Activated T-cell treated with anti-CD3 and anti-CD28 coated beads for 4 hours (primary cell): Measurements from ENCODE around the gene SPRED2.
A peak's percentile ranks its signal among the peaks of the same experiment; 100 is the strongest.

Source experiments
- DNase-seq: peaks from one replicate; pipeline ENCODE4 v3.0.0-alpha.2; 2020

The SPRED2 gene

GRCh38 chr2:65438137-65438899 is 5.9 kb upstream of the SPRED2 start:
- DNase-seq, result no peak

- no peak for DNase-seq
Measured at GRCh38 chr2:65437392-65438135, 5.2 kb upstream of the SPRED2 start.

DNA sequence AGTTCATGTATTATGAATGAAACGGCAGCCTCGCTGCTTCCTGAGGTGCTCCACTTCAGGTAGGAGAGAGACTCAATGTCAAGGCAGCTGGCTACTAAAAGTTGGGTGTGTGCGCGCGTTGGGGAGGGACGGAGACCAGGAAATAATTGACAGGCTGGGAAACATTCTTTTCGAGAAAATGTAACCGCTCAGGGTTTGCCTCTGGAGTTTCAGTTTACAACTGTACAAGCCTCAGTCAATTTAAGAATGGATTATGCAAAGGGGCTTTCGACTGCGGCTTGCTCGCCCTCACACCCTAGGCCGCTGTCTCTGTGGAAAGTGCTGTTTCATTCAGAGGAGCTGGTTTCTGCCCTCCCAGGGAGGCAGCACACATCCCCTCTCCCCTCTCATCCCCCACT is 4.4 kb upstream of the SPRED2 start:
- no peak for DNase-seq

DNA sequence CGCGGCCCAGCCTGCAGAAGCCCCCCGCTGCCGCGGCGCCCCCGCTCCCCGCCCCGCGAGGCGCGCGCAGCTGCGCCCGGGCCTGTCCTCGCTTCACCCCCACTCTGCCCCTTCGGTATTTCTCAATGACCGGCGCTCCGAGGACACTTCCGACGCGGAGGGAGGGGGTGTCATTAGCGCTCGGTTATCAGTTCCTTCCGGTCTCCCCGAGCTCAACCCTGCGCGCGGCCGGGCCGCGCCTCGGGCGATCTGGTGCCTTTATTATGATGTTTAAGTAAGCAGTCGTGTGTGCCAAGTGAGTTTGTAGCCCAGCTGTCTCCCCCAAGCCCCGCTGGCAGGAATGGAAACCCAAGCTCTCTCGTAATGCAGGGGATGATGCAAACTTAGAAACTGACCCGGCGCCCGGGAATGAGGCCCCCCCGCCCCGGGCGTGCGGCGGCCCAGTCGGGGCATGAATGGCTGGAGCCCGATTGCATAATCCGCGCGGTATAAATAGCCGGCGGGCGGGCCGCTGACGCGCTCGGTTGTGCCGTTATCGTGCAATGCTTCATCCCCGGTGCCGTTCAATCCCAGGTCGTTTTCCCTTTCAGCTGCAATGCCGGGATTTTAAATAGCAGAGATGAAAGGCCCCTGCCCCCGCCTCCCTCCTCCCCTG is 3.9 kb upstream of the SPRED2 start:
- peak; percentile 3 for DNase-seq

GRCh38 chr2:65435625-65436168 is 3.3 kb upstream of the SPRED2 start:
- DNase-seq, result peak; percentile 6

DNA sequence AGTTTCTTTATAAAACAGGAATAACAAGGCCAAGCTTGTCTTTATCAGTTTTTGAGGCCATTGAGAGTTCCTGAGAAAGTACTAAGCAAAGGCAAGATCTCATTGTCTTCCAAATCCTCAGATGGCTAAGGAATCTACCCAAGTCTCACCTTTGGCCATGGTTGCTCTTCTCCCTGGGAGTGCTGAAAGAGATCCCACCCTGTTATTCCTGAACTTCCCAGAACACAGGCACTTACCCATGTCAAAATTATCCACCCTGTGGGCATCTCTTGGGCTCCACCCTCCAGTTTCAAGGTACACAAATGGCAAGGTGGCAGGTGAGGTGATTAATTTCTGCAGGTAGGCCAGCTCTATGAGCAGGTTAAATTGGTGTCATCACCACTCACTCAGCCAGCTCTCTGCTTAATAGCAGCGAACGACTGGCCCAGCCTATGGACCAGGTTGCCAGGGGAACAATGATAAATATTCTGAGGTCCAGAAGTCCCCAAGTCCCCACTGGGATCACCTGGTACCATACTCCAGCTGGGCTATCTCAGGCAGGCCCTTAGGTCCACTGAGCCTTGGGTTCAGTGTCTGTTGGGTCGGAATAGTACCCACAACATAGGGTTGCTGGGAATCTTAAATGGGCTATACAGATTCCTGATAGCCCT is 2.3 kb upstream of the SPRED2 start:
- DNase-seq, result no peak

DNA sequence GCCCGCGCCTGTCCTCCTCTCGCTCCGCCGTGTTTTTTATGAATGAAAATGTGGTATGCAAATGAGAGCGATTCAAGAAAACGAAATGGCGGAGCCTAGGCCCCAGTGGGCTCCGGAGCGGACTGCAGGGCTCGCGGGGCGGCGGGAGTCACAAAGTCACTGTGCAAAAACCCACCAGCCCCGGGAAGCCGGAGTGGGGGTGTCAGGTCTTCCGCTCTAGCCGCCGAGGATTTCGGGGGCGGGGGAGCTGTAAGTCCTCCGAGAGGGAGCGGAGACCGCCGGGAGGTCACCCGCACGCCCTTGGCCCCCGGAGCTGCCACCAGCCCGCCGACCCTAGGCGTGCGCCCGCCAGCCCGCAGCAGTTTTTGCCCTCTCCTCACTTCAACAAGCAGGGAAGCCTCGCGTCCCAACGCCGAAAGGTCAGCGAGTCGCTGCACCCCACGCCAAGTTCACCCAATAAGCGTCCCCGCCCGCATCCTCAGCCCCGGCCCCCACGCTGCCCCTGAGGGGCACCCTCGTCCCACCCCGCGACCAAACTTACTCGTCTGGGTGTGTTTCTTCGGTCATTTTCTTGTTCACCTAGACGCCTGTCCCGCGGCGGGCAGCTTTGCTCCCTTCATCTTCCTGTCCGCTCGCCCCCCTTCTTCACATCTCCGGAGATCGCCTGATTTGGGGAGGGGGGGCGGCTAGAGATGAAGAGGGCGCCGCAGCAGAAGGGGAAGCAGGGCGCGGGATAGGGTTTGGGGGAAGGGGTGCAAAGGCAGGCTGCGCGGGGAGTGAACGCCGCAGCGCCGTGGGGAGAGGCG is 775 bp downstream of the SPRED2 start:
- DNase-seq, result peak; percentile 8

- peak; percentile 52 for DNase-seq
Measured at GRCh38 chr2:65430603-65431420, 1.6 kb downstream of the SPRED2 start.

DNA sequence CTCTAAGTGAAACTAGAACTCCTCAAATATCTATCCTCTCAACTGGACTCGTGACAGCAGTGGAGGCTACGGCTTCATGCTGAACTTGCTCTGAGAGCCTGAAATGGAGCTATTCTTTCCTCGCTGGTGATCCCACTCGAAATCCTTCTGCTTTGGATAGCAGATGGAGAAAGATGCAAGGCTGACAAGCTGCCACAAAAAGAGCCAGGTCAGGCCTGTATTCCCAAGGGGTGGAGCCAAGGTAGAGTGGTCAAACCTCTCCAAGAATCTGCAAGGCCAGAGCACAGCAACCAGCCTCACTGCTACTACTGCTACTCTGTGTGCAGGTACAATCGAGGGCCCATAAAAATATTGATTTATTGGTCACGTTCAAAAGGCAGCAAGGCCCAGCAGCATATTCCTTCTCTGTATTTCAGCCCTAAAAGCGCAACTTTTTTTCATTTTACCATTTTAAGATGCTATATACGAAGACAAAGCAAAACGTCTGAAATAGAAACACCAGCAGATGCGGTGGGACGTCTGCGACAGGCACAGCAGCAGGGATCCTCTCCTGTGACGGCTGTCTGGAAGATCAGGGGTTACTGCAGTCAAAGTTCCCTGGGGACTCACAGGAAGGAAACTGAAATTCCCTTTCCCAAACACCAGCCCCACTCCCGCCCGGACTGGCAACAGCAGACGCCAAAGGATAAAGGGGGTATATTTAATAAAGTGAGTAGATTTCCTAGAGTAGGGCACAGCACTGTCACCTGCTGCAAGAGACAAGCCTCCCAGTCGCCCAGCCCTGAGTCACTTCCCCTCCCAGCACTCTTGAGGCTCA is 2.4 kb downstream of the SPRED2 start:
- DNase-seq, result no peak

DNA sequence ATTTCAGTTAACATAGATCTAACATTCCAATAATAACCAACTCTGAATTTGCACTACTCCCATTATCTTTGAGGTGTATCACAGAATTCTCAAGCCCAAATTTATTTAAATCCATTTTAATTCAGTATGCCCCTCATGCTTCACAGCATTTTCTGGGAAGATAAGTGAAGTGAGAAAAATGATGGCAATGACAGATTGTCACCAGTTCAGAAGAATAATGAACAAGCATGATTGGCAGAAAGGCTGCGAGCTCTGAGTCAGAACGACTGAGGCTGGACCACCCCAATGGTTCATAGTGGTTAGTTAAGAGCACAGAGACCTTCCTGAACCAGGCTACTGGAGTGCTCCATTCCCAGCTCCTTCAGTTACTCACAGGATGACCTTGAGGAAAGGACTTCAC is 4.9 kb downstream of the SPRED2 start:
- DNase-seq, result no peak

DNA sequence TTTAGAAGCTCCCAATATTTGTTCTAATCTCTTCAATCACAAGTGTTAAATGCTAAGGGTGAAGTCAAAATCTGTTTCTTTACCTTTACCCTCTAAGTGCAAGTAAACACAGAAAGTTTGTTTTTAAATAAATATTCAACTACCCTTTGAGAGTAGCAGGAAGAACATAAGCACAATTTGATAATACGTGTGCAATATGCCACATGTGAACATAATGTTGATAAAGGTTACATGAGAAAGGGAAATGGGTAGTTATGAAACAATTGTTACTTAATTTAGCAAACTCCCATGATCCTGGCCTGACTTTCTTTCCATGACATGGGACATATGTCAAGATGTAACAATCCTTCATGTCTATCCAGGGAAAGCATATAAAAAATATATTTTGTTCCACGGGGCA is 7.1 kb downstream of the SPRED2 start:
- DNase-seq, result no peak

DNA sequence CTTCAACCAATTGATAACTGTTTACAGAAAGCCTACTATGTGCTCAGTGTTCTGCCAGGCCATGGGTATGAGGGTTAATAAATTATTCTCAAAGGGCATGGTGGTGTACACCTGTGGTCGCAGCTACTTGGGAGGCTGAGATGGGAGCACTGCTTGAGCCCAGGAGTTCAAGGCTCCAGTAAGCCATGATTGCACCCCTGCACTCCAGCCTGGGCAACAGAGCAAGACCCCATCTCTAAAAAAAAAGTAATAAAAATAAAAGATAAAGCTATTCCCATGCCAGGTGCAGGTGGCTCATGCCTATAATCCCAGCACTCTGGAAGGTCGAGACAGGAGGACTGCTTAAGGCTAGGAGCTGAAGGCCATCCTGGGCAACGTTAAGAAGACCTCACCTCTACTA is 8.0 kb downstream of the SPRED2 start:
- no peak for DNase-seq

DNA sequence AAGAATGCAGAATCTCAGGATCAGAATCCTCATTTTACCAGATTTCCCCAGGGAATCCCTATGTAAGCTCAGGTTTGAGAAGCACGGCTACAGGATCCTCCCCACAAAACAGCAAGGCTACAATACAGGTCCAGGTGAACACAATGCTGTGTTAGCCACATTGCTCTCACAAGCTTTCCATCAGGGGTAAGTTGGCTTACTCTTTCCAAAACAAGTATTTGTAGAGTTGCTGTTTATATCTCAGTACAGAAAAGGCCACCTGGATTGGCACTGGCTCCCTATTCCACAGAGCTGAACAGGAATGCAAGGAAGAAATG is 11.0 kb downstream of the SPRED2 start:
- no peak for DNase-seq

DNA sequence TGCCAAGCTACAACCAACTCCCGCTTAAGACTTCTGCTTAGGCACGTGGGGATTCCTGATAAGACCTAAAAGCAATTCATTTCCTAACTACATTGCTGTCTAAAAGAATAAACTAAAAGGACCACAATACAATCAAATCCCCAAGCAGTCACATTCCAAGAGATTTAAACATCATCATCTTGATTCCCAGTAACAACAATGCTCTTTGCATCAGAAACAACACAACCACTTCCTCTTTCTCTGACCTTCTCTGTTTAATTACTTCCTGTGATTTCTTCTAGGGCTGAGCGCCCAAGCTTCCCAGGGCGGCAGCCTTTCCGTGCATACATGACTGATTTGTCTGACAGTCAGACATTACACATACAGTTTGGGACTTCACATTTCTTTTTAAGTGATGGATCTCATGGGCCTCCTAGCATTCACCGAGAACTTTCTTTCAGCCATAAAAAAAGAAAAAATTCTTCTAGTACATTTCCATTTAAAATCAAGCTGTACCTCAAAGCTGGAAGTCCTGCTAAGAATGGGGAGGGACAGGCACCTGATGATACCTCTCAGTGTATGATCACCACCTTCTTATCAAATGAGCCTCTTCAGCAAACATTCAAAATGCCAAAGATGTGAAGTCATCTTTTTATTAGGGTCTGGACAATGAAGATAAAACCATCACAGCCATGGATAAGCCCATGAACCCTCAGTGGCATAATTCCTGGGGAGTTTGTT is 11.5 kb downstream of the SPRED2 start:
- DNase-seq, result no peak

DNA sequence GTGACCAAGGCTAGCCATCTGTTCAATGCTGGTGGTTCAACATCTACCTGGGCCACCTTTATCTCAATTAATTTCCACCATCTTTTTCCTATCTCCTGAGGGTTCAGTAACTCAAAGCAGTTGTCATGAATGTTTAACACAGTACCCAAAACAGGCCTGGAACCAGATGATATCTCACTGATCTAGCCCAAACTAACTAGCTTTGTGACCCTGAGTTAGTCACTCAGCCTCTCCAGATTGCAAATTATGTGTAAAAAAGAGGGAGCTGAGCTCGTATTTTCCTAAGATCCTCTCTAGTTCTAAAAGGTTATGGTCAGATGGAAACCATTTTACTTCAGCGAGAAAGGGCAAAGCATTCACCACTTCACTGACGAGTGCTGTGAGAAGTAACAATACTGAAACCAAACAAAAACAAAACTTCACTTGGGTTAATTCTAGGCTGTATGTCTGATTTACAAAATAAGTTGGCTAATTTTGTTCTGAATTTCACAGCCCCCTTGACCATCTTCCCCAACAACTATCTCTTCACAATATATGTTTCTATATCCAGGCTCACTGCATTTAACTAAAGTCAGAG is 14.8 kb downstream of the SPRED2 start:
- DNase-seq, result no peak

DNA sequence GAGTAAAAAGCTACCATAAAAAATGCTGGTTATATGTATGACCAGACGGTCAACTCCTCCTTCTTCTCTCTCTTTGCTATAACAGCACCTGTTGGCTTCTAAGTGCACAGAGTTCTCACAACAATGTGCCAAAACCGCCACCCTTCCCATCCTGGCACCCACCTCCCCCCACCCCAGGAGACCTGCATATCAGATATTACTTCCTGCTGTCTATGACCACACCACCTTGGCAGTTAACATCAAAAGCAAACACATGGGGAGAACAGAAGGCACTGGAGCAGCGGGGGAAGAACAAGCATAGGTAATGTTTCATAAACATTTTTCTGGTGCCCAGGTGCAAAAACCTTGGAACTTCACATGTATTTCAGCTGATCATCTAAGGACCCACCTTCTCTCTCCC is 15.5 kb downstream of the SPRED2 start:
- no peak for DNase-seq

- no peak for DNase-seq
Measured at GRCh38 chr2:65416321-65416720, 16.1 kb downstream of the SPRED2 start.

- DNase-seq, result no peak
Measured at GRCh38 chr2:65415091-65415490, 17.3 kb downstream of the SPRED2 start.

DNA sequence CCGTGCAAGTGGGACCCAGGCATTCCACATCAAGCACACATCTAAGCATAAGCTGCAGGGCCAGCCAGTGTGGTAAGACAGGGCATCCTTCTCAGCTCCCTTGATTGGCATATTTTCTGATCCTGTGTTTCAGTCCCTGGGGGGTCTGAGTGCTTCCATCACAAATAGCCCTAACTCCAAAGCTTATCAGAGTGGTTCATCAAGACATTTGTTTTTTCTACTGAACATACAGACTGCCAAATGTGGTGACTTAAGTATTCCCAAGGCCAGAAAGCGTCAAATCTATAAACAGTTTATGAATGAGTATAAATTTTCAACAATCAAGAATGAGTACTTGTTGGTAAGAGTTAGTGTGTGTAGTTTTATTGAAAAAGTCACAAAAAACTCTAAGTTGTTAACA is 18.8 kb downstream of the SPRED2 start:
- DNase-seq, result no peak

DNA sequence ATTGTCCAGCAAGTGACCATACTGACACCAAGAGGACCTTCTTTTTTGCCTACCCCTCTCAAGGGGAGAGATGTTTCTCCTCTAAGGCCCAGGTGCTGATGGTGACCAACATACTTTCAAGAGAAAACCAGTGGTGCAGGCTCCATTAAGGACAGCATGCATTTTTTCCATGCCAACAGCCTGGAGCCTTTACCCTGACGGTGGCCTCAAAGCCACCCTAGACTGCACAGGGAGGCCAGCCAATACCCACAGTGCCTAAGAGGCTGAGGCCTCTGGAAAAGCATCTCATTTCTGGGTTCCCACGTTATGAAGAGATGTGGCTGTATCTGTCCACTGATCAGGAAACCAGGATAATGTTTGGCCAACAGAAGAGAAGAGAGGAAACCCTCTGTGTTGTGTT is 19.3 kb downstream of the SPRED2 start:
- no peak for DNase-seq
